GM12878 (cell line): ENCODE measurements around the gene PKM. TPM values are rescaled to one million over a fixed set of nuclear protein-coding genes. Genes with fewer than 3 reads are reported as not detected.

Experiments
- ATAC-seq: fragments of 200-7000 bp; cut with Tn5 transposase; 3 replicates; pipeline ENCODE4 v1.9.1; 2020; ENCODE audit warnings: mild to moderate bottlenecking, moderate library complexity
- BruUV-seq: library from RNA; stranded (reverse); fragments of 400-500 nt; replicated peaks from 2 replicates; lab custom pipeline; 2021; lab: Mats Ljungman, UMichigan
- CTCF ChIA-PET: fragments of 300-600 bp; sonication (Branson Sonifier 250); formaldehyde crosslinking; extraction: SDS; loops from one replicate; lab custom pipeline; 2021; ENCODE audit warnings: inconsistent platforms; lab: Yijun Ruan, JAX
- POLR2A ChIA-PET: fragments of 350-600 bp; formaldehyde crosslinking; extraction: SDS; loops from one replicate; lab custom pipeline; 2021; ENCODE audit warnings: inconsistent platforms; lab: Charles Lee
- RAD21 ChIA-PET: fragments of 300-600 bp; sonication (Branson Sonifier 250); formaldehyde crosslinking; loops from one replicate; lab custom pipeline; 2023; ENCODE audit warnings: antibody characterized with exemption; ENCODE audit not compliant: unreplicated experiment; lab: Charles Lee
- SMC1A ChIA-PET: fragments of 300-600 bp; sonication (Branson Sonifier 250); formaldehyde crosslinking; loops from one replicate; lab custom pipeline; 2023; ENCODE audit not compliant: unreplicated experiment, uncharacterized antibody; lab: Charles Lee
- DNase-seq: peaks from one replicate; pipeline ENCODE4 v3.0.0-alpha.2; 2011; ENCODE audit warnings: low read depth, low spot score
- FAIRE-seq: peaks from 3 replicates; lab custom pipeline; 2011; peaks lifted over from hg19 to GRCh38; lab: Jason Lieb, UNC
- H2AFZ ChIP-seq: 2 replicates; pipeline ENCODE4 v1.6.0; 2011; ENCODE audit warnings: low read depth, low read length, control low read depth; ENCODE audit not compliant: control insufficient read depth
- H3K27ac ChIP-seq: 2 replicates; pipeline ENCODE4 v1.5.1; 2011; ENCODE audit warnings: control low read depth; ENCODE audit not compliant: control insufficient read depth, insufficient read depth
- H3K27me3 ChIP-seq, 2 experiments: replicated peaks in 1 of 2; 2 replicates each; pipeline versions ENCODE4 v1.6.0 to v1.6.1; 2011; ENCODE audit warnings: low read length in 1 of 2; ENCODE audit not compliant: control insufficient read depth in 2 of 2, insufficient read depth in 2 of 2
- H3K36me3 ChIP-seq, 2 experiments: 2 replicates each; pipeline ENCODE4 v1.5.1; 2011; ENCODE audit warnings: low read length in 1 of 2; ENCODE audit not compliant: control insufficient read depth in 2 of 2, insufficient read depth in 2 of 2
- H3K4me1 ChIP-seq: 2 replicates; pipeline ENCODE4 v1.6.1; 2011; ENCODE audit warnings: mild to moderate bottlenecking, low read length, moderate library complexity, mixed read lengths; ENCODE audit not compliant: control insufficient read depth, insufficient read depth
- H3K4me2 ChIP-seq: 2 replicates; pipeline ENCODE4 v1.6.0; 2011; ENCODE audit warnings: control low read depth; ENCODE audit not compliant: control insufficient read depth, insufficient read depth
- H3K4me3 ChIP-seq: fragments of 200-600 bp; sonication (generic); 2 replicates; pipeline ENCODE4 v1.5.1; 2016
- H3K79me2 ChIP-seq: 2 replicates; pipeline ENCODE4 v1.6.0; 2011; ENCODE audit warnings: low read length; ENCODE audit not compliant: control insufficient read depth, insufficient read depth
- H3K9ac ChIP-seq: 2 replicates; pipeline ENCODE4 v1.8.0; 2011; ENCODE audit warnings: low read length, control low read depth, mixed read lengths; ENCODE audit not compliant: control insufficient read depth, insufficient read depth
- H3K9me3 ChIP-seq: replicated peaks from 3 replicates; pipeline ENCODE4 v1.5.1; 2011; ENCODE audit warnings: mild to moderate bottlenecking, low read length; ENCODE audit not compliant: control insufficient read depth, insufficient read depth
- H4K20me1 ChIP-seq: 2 replicates; pipeline ENCODE4 v1.6.0; 2011; ENCODE audit not compliant: control insufficient read depth, insufficient read depth
- ESRRA ChIP-seq: IDR thresholded peaks from 2 replicates; pipeline ENCODE4 v1.6.1; 2012; ENCODE audit warnings: mild to moderate bottlenecking, low read length, improper control_type of control experiment
- KAT2A ChIP-seq: conservative IDR thresholded peaks from 2 replicates; pipeline ENCODE4 v1.6.1; 2011; ENCODE audit warnings: low read depth, low read length; ENCODE audit not compliant: control insufficient read depth
- NR2F1 ChIP-seq: fragments of 450-650 bp; conservative IDR thresholded peaks from 2 replicates; pipeline ENCODE4 v1.6.1; 2017; ENCODE audit warnings: mild to moderate bottlenecking
- POLR2A ChIP-seq: IDR thresholded peaks from 2 replicates; pipeline ENCODE4 v1.6.1; 2011; ENCODE audit warnings: low read depth, mild to moderate bottlenecking, low read length
- TBL1XR1 ChIP-seq: IDR thresholded peaks from 2 replicates; pipeline ENCODE4 v1.6.1; 2012; ENCODE audit warnings: low read depth, low read length, improper control_type of control experiment
- ZNF207 ChIP-seq: fragments of 450-650 bp; IDR thresholded peaks from 2 replicates; pipeline ENCODE4 v1.6.1; 2014; ENCODE audit warnings: antibody characterized with exemption, mild to moderate bottlenecking, borderline replicate concordance
- WGBS: methylation state at CpG from one replicate; pipeline ENCODE4 v1.1.6; 2016; ENCODE audit warnings: low lambda C conversion rate; ENCODE audit not compliant: insufficient replicate concordance, insufficient coverage; ENCODE audit errors: missing lambda C conversion rate; 5-methylcytosine and 5-hydroxymethylcytosine counted together
- in situ Hi-C: fragments of 300-500 bp; cut with MboI; formaldehyde crosslinking; loops from 9 replicates; pipeline ENCODE4 v1.14.3; 2018; ENCODE audit warnings: mixed read lengths
- intact Hi-C: fragments of 100-400 bp; cut with micrococcal nuclease; formaldehyde crosslinking; loops from one replicate; pipeline ENCODE4 v1.14.2; 2022; ENCODE audit not compliant: unreplicated experiment
- polyA plus RNA-seq, 11 experiments: library from polyadenylated mRNA; depleted of rRNA in 4 of 11; unstranded in 6 of 11; stranded (reverse) in 5 of 11; fragments of >200 nt; fragmentation: Nextera tagmentation in 4 of 11; fragmentation: Illumina TruSeq in 1 of 11; extraction: Ambion mirVana in 4 of 11; extraction: Trizol in 1 of 11; gene quantifications; 1 replicate in 1 of 11; 2 replicates in 10 of 11; pipeline versions ENCODE4 v1.2.1 to v1.2.3, GENCODE V29; 2011 to 2016; ENCODE audit warnings: inconsistent platforms in 2 of 11, missing spikeins in 2 of 11, low read depth in 1 of 11
- total RNA-seq, 4 experiments: library from RNA; depleted of rRNA in 3 of 4; stranded (reverse); fragments of >200 nt in 3 of 4; fragmentation: Illumina TruSeq in 1 of 4; extraction: Trizol in 1 of 4; gene quantifications; 2 replicates each; pipeline versions ENCODE4 v1.2.1 to v1.2.3, GENCODE V29; 2013 to 2021
- TF ChIP-seq, protein P1 (sequence below): fragments of 450-650 bp; IDR thresholded peaks from 2 replicates; pipeline ENCODE4 v1.6.1; 2017; ENCODE audit warnings: mild to moderate bottlenecking, moderate library complexity

PKM gene
- total and polyA plus RNA-seq, 10 of the 15 experiments (the other 5 are each of a cell fraction or from before 2014, with no cell fraction given) = 491 to 2,011 (median 1,433) TPM

DNA sequence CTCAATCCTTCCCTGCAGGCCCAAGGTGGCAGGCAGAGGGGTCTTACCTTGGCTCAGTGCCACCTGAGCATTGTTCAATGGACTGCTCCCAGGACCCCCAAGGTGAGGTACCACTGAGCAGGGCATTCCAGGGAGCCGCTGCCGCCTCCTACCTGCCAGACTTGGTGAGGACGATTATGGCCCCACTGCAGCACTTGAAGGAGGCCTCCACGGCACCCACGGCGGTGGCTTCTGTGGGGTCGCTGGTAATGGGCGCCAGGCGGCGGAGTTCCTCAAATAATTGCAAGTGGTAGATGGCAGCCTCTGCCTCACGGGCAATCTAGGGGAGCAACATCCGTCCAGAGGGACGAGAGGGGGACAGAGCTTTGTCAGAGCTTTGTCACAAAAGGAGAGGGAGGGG is 28.7 kb downstream of the PKM start (continued):
- TF ChIP-seq, protein P1, sequence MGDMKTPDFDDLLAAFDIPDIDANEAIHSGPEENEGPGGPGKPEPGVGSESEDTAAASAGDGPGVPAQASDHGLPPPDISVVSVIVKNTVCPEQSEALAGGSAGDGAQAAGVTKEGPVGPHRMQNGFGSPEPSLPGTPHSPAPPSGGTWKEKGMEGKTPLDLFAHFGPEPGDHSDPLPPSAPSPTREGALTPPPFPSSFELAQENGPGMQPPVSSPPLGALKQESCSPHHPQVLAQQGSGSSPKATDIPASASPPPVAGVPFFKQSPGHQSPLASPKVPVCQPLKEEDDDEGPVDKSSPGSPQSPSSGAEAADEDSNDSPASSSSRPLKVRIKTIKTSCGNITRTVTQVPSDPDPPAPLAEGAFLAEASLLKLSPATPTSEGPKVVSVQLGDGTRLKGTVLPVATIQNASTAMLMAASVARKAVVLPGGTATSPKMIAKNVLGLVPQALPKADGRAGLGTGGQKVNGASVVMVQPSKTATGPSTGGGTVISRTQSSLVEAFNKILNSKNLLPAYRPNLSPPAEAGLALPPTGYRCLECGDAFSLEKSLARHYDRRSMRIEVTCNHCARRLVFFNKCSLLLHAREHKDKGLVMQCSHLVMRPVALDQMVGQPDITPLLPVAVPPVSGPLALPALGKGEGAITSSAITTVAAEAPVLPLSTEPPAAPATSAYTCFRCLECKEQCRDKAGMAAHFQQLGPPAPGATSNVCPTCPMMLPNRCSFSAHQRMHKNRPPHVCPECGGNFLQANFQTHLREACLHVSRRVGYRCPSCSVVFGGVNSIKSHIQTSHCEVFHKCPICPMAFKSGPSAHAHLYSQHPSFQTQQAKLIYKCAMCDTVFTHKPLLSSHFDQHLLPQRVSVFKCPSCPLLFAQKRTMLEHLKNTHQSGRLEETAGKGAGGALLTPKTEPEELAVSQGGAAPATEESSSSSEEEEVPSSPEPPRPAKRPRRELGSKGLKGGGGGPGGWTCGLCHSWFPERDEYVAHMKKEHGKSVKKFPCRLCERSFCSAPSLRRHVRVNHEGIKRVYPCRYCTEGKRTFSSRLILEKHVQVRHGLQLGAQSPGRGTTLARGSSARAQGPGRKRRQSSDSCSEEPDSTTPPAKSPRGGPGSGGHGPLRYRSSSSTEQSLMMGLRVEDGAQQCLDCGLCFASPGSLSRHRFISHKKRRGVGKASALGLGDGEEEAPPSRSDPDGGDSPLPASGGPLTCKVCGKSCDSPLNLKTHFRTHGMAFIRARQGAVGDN = no peak
- TF ChIP-seq NR2F1 (no peak), TBL1XR1 (no peak), ZNF207 (no peak), KAT2A (no peak)

DNA sequence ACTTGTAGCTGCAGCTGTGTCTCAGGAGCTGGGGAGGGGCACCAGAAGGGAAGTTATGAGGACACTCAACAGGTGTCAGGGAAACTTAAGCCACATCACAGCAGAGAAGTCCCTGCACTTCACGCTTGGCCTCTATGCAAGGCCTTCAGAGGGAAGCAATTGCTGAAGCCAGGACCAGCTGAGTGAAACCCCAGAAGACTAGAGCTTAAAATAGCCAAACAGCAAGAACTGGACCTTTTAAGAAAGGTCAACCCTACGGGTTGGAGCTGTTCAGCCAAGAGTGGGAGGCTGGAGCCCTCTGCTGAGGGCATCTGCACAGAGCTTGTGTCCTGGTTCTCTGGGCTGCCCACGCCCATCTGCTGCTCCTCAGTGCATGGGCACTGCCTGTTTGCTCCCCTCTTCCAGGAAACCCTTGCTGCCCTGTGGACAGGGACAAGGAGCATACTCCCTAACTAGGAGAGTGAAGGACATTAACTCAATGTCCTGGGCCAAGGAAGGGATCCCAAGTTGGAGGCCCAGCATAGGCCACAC is 29.5 kb downstream of the PKM start:
- H3K9me3 ChIP-seq = no peaks in the 10 kb centered on the region
- no peak overlapping the region for H2AFZ ChIP-seq
- 33% methylated on average over 3 of the region's 3 CpGs for WGBS
- H4K20me1 ChIP-seq = peaks cover 11% of the 10 kb centered on the region
- TF ChIP-seq POLR2A (peak; percentile 20; the same call in 1 of the 2 replicates), ESRRA (no peak)
- H3K27me3 ChIP-seq = no peaks in the 10 kb centered on the region
- no peak overlapping the region for H3K4me3 ChIP-seq
- in situ Hi-C loops (no loop called here), intact Hi-C loops (no loop called here)
- FAIRE-seq = no peak
- BruUV-seq = no TSS peak
- no peaks in the 10 kb centered on the region for H3K79me2 ChIP-seq
- H3K9ac ChIP-seq = no peak overlapping the region
- CTCF ChIA-PET = interaction anchor here (1.0 to 4.4 kb wide), 6 partner anchors 8 to 123 kb away, joined by 3 to 27 read pairs (median 6); no protein-coding TSS in a partner anchor
- POLR2A ChIA-PET = interaction anchor here (0.7 to 1.9 kb wide), 3 partner anchors 14 to 189 kb away, joined by 3 to 4 read pairs (median 3); no protein-coding TSS in a partner anchor
- no peak for ATAC-seq
- RAD21 ChIA-PET = interaction anchor here (0.9 kb wide), 2 partner anchors 29 to 31 kb away, joined by 3 read pairs; no protein-coding TSS in a partner anchor
- H3K27ac ChIP-seq = no peak overlapping the region
- DNase-seq = no peak
- H3K4me1 ChIP-seq = no peaks in the 10 kb centered on the region
- SMC1A ChIA-PET = interaction anchor here (0.6 to 3.7 kb wide), 5 partner anchors 26 to 911 kb away, joined by 3 to 16 read pairs (median 4); no protein-coding TSS in a partner anchor
- H3K36me3 ChIP-seq = peaks cover 66 to 68% of the 10 kb centered on the region in 2 experiments
- no peak overlapping the region for H3K4me2 ChIP-seq
